Measurements from ENCODE around the gene OAT.
A peak's percentile ranks its signal among the peaks of the same experiment; 100 is the strongest.
"Not testable (repeated sequence)": the region's sequence is repeated elsewhere in the genome, so short reads cannot be mapped to it uniquely, and the experiment has no call there.

The OAT gene

DNA sequence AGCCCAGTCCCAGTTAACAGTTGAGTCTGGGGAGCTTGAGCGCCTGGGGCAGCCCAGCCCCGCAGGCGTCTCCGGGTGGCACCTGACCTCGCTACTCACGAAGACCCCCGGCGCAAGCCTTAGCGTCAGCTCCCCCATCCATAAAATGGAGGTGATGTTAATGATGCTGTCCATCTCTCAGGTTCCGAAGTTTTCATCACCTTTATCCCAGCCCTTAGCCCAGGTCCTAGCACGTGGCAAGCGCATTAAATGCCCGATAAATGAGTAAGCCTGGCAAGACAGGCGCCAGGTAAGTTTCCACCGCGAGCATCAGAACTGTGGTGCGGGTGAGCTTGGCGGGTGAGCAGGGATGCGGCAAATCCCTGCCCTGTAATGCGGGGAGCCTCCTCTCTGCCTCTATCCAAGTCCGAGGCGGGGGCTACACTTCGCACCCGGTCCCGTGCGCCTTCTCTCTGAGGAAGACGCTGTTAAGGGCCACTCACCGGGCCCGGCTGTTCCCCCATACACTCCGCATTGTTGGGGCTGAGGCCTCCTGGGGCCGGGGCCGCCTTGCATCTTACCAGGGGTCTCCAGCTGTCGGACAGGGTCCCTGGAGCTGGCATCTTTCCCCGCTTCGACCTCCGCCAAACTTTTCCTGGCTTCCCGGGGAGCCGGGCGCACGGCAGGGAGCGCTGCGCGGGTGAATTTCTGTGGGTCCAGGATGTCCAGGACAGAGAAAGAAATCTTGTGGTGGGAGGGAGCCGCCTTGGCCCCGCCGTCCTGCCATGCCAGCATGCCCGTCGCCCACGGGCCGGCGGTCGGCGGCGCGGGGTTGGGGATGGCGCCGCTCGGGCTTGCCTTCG is 30.7 kb upstream of the OAT start:
- in situ Hi-C loops (cut with HindIII; ENCODE audit: low pct_ligation_motif_present, low pct_unique_long_range_greater_than_20kb, low sequenced_read_pairs): no loop called here
- no peak for DNase-seq

DNA sequence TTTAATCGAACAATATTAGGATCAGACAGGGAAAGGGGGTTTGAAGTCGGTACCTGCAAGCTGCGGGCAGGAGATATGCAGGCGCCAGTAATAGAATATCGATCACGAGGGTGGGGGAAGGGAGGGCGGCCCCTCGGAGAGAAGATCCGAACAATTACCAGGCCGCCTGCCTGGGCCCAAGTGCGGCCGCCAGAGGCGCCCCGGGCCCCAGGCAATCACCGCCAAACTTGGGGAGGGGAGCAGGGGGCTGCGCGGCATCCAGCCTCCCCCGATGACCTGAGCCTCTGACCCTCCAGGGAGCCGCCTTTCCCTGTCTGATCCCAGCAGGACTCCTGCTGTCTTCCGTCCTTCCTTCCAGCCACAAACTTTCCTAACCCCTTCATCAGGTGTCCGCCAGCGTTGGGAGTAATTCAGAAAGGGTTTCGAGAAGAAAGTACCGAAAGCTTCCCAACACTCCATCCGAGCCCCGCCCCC is 30.0 kb upstream of the OAT start:
- DNase-seq: no peak
- in situ Hi-C loops (cut with HindIII; ENCODE audit: low pct_ligation_motif_present, low pct_unique_long_range_greater_than_20kb, low sequenced_read_pairs): no loop called here

DNA sequence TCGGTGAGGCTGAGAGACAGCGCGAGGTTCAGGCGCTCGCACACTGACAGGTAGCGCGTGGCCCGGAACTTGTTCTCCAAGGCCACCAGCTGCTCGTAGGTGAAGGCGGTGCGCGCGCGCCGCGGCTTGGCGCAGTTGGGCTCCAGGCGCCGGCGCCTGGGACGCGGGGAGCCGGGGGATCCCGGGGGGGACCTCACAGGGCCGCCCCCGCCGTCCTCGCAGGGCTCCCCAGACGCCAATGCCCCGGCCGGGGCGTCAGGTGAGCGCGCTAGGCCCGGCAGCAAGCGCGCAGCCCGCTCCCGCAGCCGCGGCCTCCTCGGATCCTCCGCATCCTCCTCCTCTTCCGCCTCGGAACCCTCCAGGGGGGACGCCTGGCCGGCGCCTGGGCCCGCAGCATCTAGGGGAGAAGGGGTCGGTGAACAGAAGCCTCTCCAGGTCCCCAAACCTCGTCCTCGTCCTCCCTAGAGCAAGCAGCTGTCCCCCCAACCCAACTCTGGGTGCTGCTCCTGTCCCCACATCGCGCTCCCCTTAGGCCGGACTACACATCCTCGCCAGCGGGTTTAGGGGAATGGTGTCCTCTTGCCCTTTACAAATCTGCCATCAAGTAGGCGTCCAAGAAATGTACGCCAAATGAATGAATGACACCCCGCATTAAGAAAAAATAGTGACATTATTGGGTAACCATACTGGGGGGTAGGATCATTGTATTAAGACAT is 29.2 kb upstream of the OAT start:
- in situ Hi-C loops (cut with HindIII; ENCODE audit: low pct_ligation_motif_present, low pct_unique_long_range_greater_than_20kb, low sequenced_read_pairs): no loop called here
- no peak for DNase-seq

DNA sequence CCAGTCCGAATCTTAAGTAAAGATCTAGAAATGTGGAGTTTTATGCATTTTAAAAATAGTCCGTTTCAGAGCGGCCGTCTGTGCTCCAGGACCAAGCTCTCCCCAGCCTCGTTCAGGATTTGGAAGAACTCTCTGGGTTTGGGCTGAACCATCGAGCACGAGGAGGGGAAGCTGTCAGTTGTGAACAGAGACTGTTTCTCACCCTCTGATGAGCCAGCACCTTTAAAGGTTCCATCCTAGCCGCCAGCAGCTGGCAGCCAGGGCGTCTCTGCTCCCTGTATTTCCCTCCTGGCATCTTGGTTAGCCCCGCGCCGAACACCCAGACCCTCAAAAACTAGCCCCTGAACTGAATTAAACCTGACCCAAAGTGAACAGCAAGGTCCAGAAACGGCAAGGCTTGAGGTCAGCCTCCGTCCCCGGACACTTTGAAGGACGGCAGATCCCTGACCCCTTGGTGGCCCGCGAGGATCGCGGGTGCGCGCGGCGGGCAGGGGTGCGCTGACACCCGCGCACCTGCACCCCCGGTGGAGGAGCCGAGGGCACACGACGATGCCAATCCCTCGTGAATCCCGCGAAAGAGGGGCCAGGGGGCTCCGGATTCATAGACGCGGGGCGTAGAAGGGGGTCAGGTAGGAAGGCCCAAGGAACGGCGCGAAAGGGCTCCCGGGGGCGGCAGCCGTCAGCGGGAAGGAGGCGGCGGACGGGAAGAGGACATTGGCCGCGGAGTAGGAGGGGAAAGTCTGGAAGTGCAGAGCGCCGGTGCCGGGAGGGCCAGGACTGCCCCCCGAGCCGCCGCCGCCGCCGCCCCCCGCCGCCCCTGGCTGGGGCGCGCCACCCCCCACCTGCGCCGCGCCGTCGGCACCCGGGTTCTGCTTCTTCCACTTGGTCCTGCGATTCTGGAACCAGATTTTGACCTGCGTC is 28.4 kb upstream of the OAT start:
- in situ Hi-C loops (cut with HindIII; ENCODE audit: low pct_ligation_motif_present, low pct_unique_long_range_greater_than_20kb, low sequenced_read_pairs): no loop called here

DNA sequence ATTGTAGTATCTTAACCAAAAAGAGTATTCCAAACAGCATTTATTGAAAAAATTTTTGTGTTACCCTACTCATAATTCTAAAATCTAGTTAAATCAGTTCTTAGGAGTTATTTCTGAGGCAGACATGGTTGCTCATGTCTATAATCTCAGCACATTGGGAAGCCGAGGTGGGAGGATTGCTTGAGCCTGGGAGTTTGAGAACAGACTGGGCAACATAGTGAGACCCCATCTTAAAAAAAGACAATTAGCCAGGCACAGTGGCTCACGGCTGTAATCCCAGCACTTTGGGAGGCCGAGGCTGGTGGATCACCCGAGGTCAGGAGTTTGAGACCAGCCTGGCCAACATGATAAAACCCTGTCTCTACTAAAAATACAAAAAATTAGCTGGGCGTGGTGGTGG is 23.0 kb upstream of the OAT start:
- DNase-seq; in situ Hi-C loops (cut with HindIII; ENCODE audit: low pct_ligation_motif_present, low pct_unique_long_range_greater_than_20kb, low sequenced_read_pairs): not testable (repeated sequence)

More for the DNA sequence above, 28.4 kb upstream of the OAT start:
- no peak for DNase-seq

DNA sequence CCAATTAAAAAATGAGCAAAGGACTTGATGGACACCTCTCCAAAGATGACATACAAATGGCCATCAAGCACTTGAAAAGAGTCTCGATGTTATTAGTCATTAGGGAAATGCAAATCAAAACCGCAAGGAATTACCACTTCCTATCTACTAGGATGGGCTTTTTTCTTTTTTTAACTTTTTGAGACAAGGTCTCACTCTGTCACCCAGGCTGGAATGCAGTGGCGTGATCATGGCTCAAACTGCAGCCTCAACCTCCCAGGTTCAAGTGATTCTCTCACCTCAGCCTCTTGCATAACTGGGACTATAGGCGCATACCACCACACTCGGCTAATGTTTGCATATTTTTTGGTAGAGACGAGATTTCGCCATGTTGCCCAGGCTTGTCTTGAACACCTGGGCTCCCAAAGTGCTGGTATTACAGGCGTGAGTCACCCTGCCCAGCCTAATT is 17.5 kb upstream of the OAT start:
- in situ Hi-C loops (cut with HindIII; ENCODE audit: low pct_ligation_motif_present, low pct_unique_long_range_greater_than_20kb, low sequenced_read_pairs): no loop called here
- no peak for DNase-seq

DNA sequence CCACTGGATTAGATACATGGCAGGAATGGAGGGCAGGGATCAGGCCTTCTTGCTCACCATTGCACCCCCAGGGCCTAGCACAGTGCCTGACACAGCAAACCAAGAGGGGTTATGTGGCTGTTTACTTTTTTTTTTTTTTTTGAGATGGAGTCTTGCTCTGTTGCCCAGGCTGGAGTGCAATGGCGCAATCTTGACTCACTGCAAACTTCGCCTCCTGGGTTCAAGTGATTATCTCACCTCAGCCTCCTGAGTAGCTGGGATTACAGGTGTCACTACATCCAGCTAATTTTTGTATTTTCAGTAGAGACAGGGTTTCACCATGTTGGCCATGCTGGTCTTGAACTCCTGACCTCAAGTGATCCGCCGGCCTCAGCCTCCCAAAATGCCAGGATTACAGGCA is 17.0 kb upstream of the OAT start:
- DNase-seq; in situ Hi-C loops (cut with HindIII; ENCODE audit: low pct_ligation_motif_present, low pct_unique_long_range_greater_than_20kb, low sequenced_read_pairs): not testable (repeated sequence)

DNA sequence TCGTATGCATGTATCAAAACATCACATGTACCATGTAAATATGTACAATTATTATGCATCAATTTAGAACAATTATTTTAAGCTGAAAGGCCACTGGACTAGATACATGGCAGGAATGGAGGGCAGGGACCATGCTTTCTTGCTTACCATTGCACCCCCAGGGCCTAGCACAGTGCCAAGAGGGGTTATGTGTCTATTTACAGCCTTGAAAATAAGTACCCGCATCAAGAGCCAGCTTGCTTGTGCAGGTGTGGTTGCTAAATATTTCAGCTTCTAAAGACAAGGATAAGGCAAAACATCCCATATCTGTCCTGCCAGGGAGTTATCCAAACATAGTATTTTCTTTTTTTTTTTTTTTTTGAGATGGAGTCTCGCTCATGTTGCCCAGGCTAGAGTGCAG is 14.7 kb upstream of the OAT start:
- in situ Hi-C loops (cut with HindIII; ENCODE audit: low pct_ligation_motif_present, low pct_unique_long_range_greater_than_20kb, low sequenced_read_pairs): no loop called here
- no peak for DNase-seq

DNA sequence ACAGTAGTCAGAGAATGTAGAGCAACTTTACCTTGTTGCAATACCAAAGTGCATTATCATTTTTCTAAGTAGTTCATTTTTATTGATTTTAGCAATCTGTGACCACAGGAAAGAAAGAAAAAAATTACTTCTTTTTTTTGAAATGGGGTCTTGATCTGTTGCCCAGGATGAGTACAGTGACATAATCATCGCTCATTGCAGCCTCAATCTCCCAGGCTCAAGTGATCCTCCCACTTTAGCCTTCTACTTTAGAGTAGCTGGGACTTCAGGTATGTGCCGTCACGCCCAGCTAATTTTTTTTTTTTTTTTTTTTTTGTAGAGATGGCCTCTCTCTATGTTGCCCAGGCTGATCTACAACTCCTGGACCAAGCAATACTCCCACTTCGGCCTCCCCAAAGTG is 11.4 kb upstream of the OAT start:
- no peak for DNase-seq
- in situ Hi-C loops (cut with HindIII; ENCODE audit: low pct_ligation_motif_present, low pct_unique_long_range_greater_than_20kb, low sequenced_read_pairs): no loop called here

DNA sequence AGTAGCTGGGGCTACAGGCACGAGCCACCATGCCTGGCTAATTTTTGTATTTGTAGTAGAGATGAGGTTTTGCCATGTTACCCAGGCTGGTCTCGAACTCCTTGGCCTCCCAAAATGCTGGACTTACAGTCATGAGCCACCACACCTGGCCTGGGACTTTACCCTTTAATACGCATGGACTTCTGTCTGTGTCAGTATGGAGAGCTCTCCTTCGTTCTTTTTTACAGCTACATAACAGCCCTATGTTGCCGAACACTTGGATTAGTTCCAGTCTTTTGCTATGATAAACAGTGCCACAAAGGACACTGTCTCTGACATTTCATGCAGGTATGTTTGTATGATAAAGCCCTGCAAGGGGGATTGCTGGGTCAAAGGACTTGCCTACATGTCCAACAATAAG is 10.9 kb upstream of the OAT start:
- no peak for DNase-seq
- in situ Hi-C loops (cut with HindIII; ENCODE audit: low pct_ligation_motif_present, low pct_unique_long_range_greater_than_20kb, low sequenced_read_pairs): no loop called here

DNA sequence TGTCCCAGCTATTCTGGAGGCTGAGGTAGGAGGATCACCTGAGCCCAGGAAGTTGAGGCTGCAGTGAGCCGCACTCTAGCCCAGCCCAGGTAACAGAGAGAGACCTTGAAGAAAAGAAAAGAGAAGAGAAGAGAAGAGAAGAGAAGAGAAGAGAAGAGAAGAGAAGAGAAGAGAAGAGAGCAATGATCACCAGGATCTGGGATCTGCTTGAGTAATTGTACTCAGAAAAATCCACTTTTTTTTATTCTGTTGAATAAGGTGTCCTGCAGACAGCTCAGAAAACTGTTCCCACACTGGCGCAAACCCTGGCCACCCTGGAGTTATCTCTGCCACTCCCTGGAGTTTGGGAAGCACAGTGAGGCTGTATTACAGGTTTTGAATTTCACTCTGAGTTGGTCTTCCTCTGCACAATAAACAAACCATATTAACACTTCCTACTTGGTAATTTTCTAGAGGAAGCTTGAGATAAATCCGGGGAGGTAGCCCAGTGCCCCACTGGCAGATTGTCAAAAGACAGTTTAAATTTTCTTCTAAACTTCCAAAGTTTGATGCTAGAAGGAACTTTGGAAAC is 9.6 kb upstream of the OAT start:
- no peak for DNase-seq
- in situ Hi-C loops (cut with HindIII; ENCODE audit: low pct_ligation_motif_present, low pct_unique_long_range_greater_than_20kb, low sequenced_read_pairs): no loop called here

DNA sequence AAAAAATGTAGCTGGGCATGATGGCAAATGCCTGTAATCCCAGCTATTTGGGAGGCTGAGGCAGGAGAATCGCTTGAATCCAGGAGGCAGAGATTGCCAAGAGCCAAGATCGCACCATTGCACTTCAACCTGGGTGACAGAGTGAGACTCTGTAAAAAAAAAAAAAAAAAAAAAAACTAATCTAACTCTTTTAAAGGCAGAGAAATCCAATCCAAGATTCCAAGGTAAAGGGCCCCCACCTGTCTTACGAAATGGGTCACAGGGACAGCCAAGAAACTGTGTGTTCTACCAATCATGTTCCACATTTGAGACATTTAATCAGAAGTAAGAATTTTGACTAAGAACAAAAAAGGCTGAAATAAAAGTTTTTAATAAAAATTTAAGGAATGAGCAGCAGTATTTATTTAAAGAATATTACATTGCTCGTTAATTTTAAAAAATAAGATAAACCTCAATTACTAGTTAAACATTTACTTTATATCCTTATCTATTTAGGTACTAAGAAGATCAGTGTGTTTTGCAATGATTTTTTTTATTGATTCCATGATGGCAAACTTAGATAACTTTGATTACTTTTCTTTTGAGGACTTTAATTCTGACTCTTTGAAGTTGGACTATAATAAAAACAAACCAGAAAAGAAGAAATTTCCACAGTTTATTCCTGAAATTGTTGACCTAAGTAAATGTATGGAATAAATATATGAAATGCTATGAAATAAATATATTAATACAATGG is 6.7 kb upstream of the OAT start:
- DNase-seq: no peak
- in situ Hi-C loops (cut with HindIII; ENCODE audit: low pct_ligation_motif_present, low pct_unique_long_range_greater_than_20kb, low sequenced_read_pairs): no loop called here

DNA sequence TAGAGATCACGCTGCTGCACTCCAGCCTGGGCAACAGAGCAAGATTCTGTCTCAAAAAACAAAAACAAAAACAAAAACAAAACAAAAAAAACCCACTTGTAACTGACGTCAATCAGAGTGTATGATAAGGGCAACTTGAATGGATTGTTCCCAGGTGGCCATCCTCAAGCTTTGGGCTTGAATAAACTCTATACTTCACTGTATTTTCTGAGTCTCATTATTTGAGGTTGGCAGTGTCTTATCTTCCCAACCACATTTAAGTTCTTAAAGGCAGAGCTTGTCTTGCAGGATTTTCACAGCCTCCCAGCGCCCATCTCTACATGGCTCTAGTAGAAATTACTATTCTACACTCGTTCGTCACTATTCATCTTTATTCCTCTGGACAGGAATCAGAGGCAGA is 5.1 kb upstream of the OAT start:
- in situ Hi-C loops (cut with HindIII; ENCODE audit: low pct_ligation_motif_present, low pct_unique_long_range_greater_than_20kb, low sequenced_read_pairs): no loop called here
- no peak for DNase-seq

DNA sequence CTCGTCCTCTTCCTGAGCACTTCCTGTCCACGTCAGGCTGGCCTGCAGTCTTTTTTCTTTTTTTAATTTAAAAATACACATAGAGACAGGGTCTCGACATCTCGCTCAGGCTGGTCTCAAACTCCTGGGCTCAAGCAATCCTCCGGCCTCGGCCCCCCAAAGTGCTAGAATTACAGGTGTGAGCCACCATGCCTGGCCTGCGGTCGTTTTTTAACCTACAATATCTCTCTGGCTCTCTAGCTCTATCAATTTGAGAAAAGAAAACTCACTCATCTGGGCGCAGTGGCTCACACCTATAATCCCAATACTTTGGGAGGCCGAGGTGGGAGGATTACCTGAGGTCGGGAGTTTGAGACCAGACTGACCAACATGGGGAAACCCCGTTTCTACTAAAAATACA is 4.0 kb upstream of the OAT start:
- in situ Hi-C loops (cut with HindIII; ENCODE audit: low pct_ligation_motif_present, low pct_unique_long_range_greater_than_20kb, low sequenced_read_pairs): no loop called here
- DNase-seq: no peak

DNA sequence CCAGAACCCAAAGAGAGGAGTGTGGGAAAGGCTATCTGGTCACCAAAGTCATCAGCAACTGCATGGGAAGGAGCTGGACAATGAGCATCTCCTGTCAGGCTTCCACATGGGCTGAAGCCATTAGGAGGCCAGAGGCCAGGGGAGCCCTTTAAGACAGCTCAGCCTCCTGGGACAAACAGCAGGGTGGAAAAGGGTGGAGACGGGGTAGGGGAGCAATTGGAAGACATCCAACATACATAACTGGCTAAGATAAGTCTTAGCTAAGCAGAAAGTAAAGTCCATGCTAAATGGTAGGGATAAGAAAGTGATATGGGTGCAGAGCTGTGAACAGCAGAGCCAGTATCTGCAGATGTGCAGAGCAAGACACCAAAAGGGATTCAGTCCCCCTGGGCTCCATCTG is 1.5 kb upstream of the OAT start:
- in situ Hi-C loops (cut with HindIII; ENCODE audit: low pct_ligation_motif_present, low pct_unique_long_range_greater_than_20kb, low sequenced_read_pairs): no loop called here

DNA sequence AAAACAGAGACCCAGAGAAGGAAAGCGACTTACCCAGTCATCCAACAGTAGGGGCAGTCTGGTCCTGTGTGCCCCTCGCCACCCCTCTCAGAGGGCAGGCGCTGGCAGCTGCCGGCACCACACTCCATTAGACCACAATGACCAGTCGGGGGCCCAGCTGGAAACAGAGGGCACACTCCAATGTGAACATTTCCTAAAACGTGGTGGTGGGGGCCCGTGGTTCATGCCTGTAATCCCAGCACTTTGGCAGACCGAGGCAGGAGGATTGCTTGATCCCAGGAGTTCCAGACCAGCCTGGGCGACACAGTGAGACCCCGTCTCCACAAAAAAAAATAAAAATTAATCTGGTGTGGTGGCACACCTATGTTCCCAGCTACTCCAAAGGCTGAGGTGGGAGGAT is 912 bp upstream of the OAT start:
- in situ Hi-C loops (cut with HindIII; ENCODE audit: low pct_ligation_motif_present, low pct_unique_long_range_greater_than_20kb, low sequenced_read_pairs): no loop called here
- DNase-seq: no peak

More for the DNA sequence above, 1.5 kb upstream of the OAT start:
- DNase-seq: no peak

DNA sequence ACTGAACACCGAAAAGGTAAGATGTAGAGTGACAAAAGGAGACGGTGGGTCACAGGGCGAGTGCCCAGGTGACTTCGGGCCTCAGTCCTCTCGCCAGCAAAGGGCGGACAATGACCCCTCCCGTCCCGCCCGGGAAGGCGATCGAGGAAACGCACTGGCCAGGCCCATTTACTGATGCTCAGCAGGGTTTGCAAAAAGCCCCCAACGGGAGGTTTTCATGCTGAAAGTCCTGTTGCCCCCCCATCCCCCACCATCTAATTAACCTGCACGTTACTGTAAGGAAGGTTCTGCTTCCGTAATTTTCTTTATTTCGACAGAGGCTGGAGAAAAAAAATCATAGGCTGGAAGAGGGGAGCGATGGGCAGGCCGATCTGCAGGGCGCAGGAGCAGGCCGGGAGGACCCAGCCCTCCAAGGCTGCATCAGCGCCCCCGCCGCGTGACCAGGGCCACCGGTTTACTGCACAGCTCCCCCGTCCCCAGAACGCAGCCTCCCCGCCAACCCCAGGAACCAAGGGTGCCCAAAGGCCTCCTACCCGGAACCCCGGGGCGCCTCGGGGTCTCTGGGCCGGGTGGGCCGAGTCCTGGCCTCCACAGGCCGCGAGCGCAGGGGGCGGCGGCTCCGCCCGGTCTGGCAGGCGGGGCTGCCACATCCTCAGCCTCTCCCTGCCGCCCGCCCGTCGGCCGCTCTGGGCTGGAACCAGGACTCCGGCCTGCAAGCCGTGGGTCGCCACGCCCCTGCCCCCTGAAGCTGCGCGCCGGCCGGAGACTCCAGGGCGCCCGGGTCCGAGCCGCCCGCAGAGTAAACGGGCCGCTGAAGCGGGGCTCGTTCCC is 613 bp downstream of the OAT start:
- DNase-seq: peak; percentile 60
- in situ Hi-C loops (cut with HindIII; ENCODE audit: low pct_ligation_motif_present, low pct_unique_long_range_greater_than_20kb, low sequenced_read_pairs): no loop called here
